Measurements from ENCODE around the gene POMC. TPM values are rescaled to one million over a fixed set of nuclear protein-coding genes. Genes with fewer than 3 reads are reported as not detected.
"Not testable (repeated sequence)": the region's sequence is repeated elsewhere in the genome, so short reads cannot be mapped to it uniquely, and the experiment has no call there.

POMC gene
- total RNA-seq, 4 donors from 2014 or later, result 6.3 to 11.8 (median 9.2) TPM

- intact Hi-C loops (cut with DNase I), result no loop called here
- Histone ChIP-seq H3K36me3 (peaks cover 0 to 6% of the 10 kb centered on the region in 2 donors), H3K4me3 (replicated peaks in 1 of 3) (no peak overlapping the region), H3K9me3 (no peaks in the 10 kb centered on the region), H3K27ac (no peak overlapping the region), H3K27me3 (no peaks in the 10 kb centered on the region), H3K4me1 (peaks cover 0 to 4% of the 10 kb centered on the region in 2 donors)
- WGBS, 2 donors, result 91 to 92% methylated on average over 10 of the region's 10 CpGs
- no peak for DNase-seq
- no peak for TF ChIP-seq CTCF (IDR thresholded peaks at IDR 0.05)
- TF ChIP-seq POLR2A (IDR thresholded peaks at IDR 0.05), result no peak
These were observed 13.0 kb downstream of the POMC start for GRCh38 chr2:25155401-25155800.

GRCh38 chr2:25151718-25152117 is 16.7 kb downstream of the POMC start:
- WGBS, 2 donors, result 43 to 45% methylated on average over 10 to 12 of the region's 12 CpGs
- Histone ChIP-seq H3K36me3 (peaks cover 0 to 6% of the 10 kb centered on the region in 2 donors), H3K9me3 (no peaks in the 10 kb centered on the region), H3K27ac (no peak overlapping the region), H3K4me1 (peaks cover 0 to 4% of the 10 kb centered on the region in 2 donors), H3K4me3 (replicated peaks in 1 of 3) (no peak overlapping the region), H3K27me3 (no peaks in the 10 kb centered on the region)
- DNase-seq, result peak; percentile 68 to 73
- intact Hi-C loops (cut with DNase I), result no loop called here
- TF ChIP-seq POLR2A (IDR thresholded peaks at IDR 0.05) (no peak), CTCF (IDR thresholded peaks at IDR 0.05) (no peak)

DNA sequence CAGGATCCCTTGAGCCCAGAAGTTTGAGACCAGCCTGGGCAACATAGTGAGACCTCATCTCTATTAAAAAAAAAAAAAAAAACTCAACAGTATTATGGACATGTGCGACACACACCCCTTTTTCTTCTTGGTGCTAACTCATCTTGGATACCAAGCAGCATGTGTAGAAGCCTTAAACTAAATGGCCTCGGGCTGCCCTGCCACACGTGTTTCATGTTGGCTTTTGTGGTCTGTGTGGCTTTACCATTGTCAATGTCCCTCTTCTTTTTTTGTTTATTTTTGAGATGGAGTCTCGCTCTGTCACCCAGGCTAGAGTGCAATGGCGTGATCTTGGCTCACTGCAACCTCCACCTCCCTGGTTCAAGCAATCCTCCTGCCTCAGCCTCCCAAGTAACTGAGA is 17.4 kb downstream of the POMC start:
- H3K4me1 ChIP-seq; H3K27me3 ChIP-seq; DNase-seq; H3K27ac ChIP-seq; H3K36me3 ChIP-seq; H3K9me3 ChIP-seq; intact Hi-C loops (cut with DNase I); H3K4me3 ChIP-seq (replicated peaks in 1 of 3): not testable (repeated sequence)
- WGBS, 2 donors, result 93 to 94% methylated on average over 5 of the region's 5 CpGs

- no peak for DNase-seq
- H3K27me3 ChIP-seq, result no peaks in the 10 kb centered on the region
- no peaks in the 10 kb centered on the region for H3K9me3 ChIP-seq
- TF ChIP-seq POLR2A (IDR thresholded peaks at IDR 0.05) (no peak), CTCF (IDR thresholded peaks at IDR 0.05) (no peak)
- no peak overlapping the region for H3K4me3 ChIP-seq (replicated peaks in 1 of 3)
- peaks cover 0 to 4% of the 10 kb centered on the region in 2 donors for H3K4me1 ChIP-seq
- intact Hi-C loops (cut with DNase I), result no loop called here
- H3K36me3 ChIP-seq, result peaks cover 0 to 6% of the 10 kb centered on the region in 2 donors
- 94 to 100% methylated on average over 5 to 6 of the region's 6 CpGs for WGBS, 2 donors
- no peak overlapping the region for H3K27ac ChIP-seq
These were observed 18.7 kb downstream of the POMC start for GRCh38 chr2:25149646-25150045.

DNA sequence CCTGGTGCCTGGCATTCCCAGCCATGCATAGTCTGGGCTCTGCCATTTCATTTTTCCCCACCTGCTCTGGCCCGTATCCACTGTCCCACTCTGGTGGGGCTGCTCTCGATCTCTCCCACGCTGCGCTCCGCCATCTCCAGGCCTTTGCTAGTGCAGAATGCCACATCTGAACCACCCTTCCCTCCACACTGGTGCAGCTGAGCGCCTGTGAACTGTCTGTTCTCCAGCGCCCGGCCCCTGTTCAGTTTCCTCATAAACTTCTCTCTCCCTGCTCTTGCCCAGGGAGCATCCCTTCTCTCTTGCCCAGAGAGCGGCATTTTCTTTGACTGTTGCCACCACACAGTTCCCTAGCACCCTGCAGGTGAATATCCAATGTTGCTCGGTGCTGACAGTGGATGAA is 21.5 kb downstream of the POMC start:
- Histone ChIP-seq H3K9me3 (no peaks in the 10 kb centered on the region), H3K4me3 (replicated peaks in 1 of 3) (no peak overlapping the region), H3K36me3 (peaks cover 0 to 6% of the 10 kb centered on the region in 2 donors), H3K4me1 (peaks cover 0 to 4% of the 10 kb centered on the region in 2 donors), H3K27ac (no peak overlapping the region), H3K27me3 (no peaks in the 10 kb centered on the region)
- intact Hi-C loops (cut with DNase I), result no loop called here
- no peak for TF ChIP-seq CTCF (IDR thresholded peaks at IDR 0.05)
- no peak for TF ChIP-seq POLR2A (IDR thresholded peaks at IDR 0.05)
- WGBS, 2 donors, result 92 to 99% methylated on average over 10 of the region's 10 CpGs
- no peak for DNase-seq

DNA sequence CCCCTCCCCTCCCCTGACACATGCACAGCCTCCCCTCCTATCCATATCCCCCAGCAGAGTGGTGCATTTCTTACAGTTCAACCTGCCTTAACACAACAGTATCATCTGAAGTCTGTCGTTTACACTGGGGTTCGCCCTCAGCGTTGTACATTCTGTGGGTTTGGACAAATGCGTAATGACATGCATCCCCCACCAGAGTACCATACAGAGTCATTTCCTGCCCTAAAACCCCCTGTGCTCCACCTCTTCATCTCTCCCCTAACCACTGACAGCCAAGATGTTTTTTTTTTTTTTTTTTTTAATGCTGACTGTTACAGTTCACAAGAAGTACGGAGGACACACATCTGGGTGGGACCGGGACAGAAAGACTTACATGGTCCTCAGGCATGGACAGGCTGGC is 22.6 kb downstream of the POMC start:
- no peak for DNase-seq
- H3K9me3 ChIP-seq, result no peaks in the 10 kb centered on the region
- 85 to 86% methylated on average over 6 of the region's 6 CpGs for WGBS, 2 donors
- no peak overlapping the region for H3K4me3 ChIP-seq (replicated peaks in 1 of 3)
- TF ChIP-seq POLR2A (IDR thresholded peaks at IDR 0.05) (no peak), CTCF (IDR thresholded peaks at IDR 0.05) (no peak)
- peaks cover 0 to 6% of the 10 kb centered on the region in 2 donors for H3K36me3 ChIP-seq
- H3K27ac ChIP-seq, result no peak overlapping the region
- H3K4me1 ChIP-seq, result no peaks in the 10 kb centered on the region
- intact Hi-C loops (cut with DNase I), result no loop called here
- H3K27me3 ChIP-seq, result no peaks in the 10 kb centered on the region
